Nephron progenitor cell (in vitro differentiated cells): Measurements from ENCODE around the gene ASMTL.

Experiments used
- DNase-seq: peaks from one replicate; pipeline ENCODE4 v3.0.0; 2021
- H3K27ac Mint-ChIP-seq: 2 replicates; pipeline ENCODE4 v1.8.0; 2021; ENCODE audit warnings: mild to moderate bottlenecking, moderate library complexity, mixed read lengths
- H3K27me3 Mint-ChIP-seq: 2 replicates; pipeline ENCODE4 v1.8.0; 2021; ENCODE audit warnings: mild to moderate bottlenecking, low read depth, mixed read lengths; ENCODE audit not compliant: poor library complexity
- H3K36me3 Mint-ChIP-seq: 2 replicates; pipeline ENCODE4 v1.8.0; 2021; ENCODE audit warnings: low read depth, mixed read lengths
- H3K4me1 Mint-ChIP-seq: 2 replicates; pipeline ENCODE4 v1.8.0; 2021; ENCODE audit warnings: mixed read lengths
- H3K4me3 Mint-ChIP-seq: 2 replicates; pipeline ENCODE4 v1.8.0; 2021; ENCODE audit warnings: mild to moderate bottlenecking, moderate library complexity, mixed read lengths
- H3K9me3 Mint-ChIP-seq: 2 replicates; pipeline ENCODE4 v1.8.0; 2021; ENCODE audit warnings: mild to moderate bottlenecking, moderate library complexity, mixed read lengths
- CTCF ChIP-seq: fragments of 200-600 bp; sonication (generic); IDR thresholded peaks from 2 replicates; pipeline ENCODE4 v1.5.0; 2021; ENCODE audit warnings: antibody characterized with exemption

ASMTL gene

GRCh38 chrX:1453951-1454785 lies 1.5 kb upstream of the ASMTL start:
- peak; percentile 92 for DNase-seq
- Mint-ChIP-seq H3K27me3 (peaks cover 7% of the 10 kb centered on the region), H3K4me1 (no peaks in the 10 kb centered on the region), H3K27ac (no peak overlapping the region), H3K4me3 (peak overlapping the region; percentile 23), H3K36me3 (peaks cover 11% of the 10 kb centered on the region), H3K9me3 (peaks cover 11% of the 10 kb centered on the region)
- TF ChIP-seq CTCF = peak; percentile 93

GRCh38 chrX:1453395-1453783 lies 680 bp upstream of the ASMTL start:
- Mint-ChIP-seq H3K36me3 (peaks cover 19% of the 10 kb centered on the region), H3K9me3 (peaks cover 19% of the 10 kb centered on the region), H3K27me3 (peaks cover 11% of the 10 kb centered on the region), H3K4me1 (no peaks in the 10 kb centered on the region), H3K4me3 (peak overlapping the region; percentile 86), H3K27ac (no peak overlapping the region)
- TF ChIP-seq CTCF = no peak
- DNase-seq = no peak

GRCh38 chrX:1451661-1452515 lies 821 bp downstream of the ASMTL start:
- H3K4me1 Mint-ChIP-seq = no peaks in the 10 kb centered on the region
- H3K27ac Mint-ChIP-seq = no peak overlapping the region
- H3K4me3 Mint-ChIP-seq = peak overlapping the region; percentile 86
- peaks cover 20% of the 10 kb centered on the region for H3K27me3 Mint-ChIP-seq
- peaks cover 34% of the 10 kb centered on the region for H3K36me3 Mint-ChIP-seq
- H3K9me3 Mint-ChIP-seq = peaks cover 34% of the 10 kb centered on the region
- DNase-seq = peak; percentile 27
- TF ChIP-seq CTCF = no peak

- Mint-ChIP-seq H3K4me1 (no peaks in the 10 kb centered on the region), H3K27ac (no peak overlapping the region), H3K27me3 (peaks cover 20% of the 10 kb centered on the region), H3K4me3 (peak overlapping the region; percentile 86), H3K9me3 (peaks cover 40% of the 10 kb centered on the region), H3K36me3 (peaks cover 40% of the 10 kb centered on the region)
- DNase-seq = no peak
- TF ChIP-seq CTCF = no peak
These were observed 1.5 kb downstream of the ASMTL start for GRCh38 chrX:1451251-1451660.

- H3K27ac Mint-ChIP-seq = no peak overlapping the region
- no peak overlapping the region for H3K4me3 Mint-ChIP-seq
- peaks cover 16% of the 10 kb centered on the region for H3K27me3 Mint-ChIP-seq
- peaks cover 47% of the 10 kb centered on the region for H3K9me3 Mint-ChIP-seq
- H3K4me1 Mint-ChIP-seq = no peaks in the 10 kb centered on the region
- no peak for TF ChIP-seq CTCF
- DNase-seq = no peak
- H3K36me3 Mint-ChIP-seq = peaks cover 47% of the 10 kb centered on the region
These were observed 2.1 kb downstream of the ASMTL start for GRCh38 chrX:1450361-1451161.
